GM19043 (cell line): Measurements from ENCODE around the gene ST8SIA2.
"Not testable (repeated sequence)": the region's sequence is repeated elsewhere in the genome, so short reads cannot be mapped to it uniquely, and the experiment has no call there.

Experiments used
- ATAC-seq: cut with Tn5 transposase; IDR thresholded peaks from one replicate; pipeline ENCODE4 v1.9.1; 2021; ENCODE audit warnings: low read depth; ENCODE audit not compliant: unreplicated experiment

ST8SIA2 gene

DNA sequence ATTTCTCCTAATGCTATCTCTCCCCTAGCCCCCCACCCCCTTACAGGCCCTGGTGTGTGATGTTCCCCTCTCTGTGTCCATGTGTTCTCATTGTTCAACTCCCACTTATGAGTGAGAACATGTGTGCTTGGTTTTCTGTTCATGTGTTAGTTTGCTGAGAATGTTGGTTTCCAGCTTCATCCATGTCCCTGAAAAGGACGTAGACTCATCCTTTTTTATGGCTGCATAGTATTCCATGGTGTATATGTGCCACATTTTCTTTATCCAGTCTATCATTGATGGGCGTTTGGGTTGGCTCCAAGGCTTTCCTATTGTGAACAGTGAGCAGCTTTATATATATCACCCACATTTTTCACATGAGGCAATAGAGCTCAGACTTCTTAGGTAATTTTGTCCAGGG lies 86.0 kb downstream of the ST8SIA2 start:
- ATAC-seq, result not testable (repeated sequence)

DNA sequence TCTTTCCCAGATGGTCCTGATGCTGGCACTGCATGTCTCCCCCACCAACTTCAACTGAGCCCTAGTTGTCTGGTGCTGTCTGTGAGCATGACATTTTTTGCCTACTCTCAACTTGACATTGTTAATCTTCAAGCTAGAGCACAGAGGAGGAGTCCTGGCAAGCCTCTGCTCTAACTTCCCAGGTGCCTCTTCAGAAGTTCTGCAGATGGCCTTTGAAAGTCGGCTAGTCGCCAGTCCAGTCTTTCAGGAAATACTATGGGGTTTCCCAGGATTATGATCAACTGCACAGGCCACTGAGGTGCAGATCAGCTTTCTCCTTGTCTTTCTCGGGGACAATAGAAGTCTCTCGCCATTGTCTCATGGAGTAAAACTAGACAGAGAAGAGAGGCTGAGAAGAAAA lies 86.7 kb downstream of the ST8SIA2 start:
- no peak for ATAC-seq

DNA sequence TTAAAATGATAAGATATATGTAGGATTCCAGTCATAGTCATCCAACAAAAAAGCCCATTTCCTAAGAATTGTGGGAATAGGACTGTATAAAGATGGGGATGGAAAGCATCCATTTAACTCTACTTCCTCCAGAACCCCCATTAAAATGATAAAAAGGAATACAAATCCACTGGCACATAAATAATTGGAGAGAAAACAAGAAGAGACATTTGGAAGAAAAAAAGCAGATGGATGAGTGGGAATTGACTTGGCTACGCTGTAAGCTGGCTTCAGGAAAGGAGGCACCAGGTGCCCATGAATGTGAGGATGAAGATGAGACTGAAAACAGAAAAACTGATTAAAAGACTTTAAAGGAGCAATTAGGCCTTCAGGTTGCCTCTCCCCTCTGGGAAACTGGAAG lies 91.8 kb downstream of the ST8SIA2 start:
- ATAC-seq, result no peak

- no peak for ATAC-seq
Measured at GRCh38 chr15:92492551-92493115, 99.0 kb downstream of the ST8SIA2 start.

DNA sequence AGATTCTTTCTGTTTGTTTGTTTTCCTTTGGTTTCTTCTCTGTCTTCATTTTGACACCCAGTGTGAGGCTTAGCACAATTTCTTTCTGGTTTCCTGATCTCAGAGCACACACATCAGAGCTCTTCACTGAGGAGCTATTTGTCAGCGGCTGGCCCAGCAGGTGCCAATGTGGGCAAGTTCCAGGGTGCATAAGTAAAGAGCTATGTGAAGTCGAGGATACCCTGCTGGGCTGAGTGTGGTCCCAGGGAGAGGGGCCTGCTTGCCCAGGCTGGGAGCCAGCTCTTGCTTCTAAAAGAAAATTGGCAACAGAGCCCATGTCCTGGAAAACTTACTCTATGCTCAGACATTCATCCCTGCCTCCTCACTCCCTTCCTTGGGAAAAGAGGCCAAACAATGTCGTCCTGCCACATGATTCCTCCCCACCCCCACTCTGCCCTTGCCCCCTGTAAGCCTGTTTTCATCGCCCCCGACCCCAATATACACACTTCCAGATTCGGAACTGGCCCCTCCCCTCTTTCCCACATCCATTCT lies 101.2 kb downstream of the ST8SIA2 start:
- ATAC-seq, result no peak

GRCh38 chr15:92495446-92495845 lies 101.8 kb downstream of the ST8SIA2 start:
- no peak for ATAC-seq

DNA sequence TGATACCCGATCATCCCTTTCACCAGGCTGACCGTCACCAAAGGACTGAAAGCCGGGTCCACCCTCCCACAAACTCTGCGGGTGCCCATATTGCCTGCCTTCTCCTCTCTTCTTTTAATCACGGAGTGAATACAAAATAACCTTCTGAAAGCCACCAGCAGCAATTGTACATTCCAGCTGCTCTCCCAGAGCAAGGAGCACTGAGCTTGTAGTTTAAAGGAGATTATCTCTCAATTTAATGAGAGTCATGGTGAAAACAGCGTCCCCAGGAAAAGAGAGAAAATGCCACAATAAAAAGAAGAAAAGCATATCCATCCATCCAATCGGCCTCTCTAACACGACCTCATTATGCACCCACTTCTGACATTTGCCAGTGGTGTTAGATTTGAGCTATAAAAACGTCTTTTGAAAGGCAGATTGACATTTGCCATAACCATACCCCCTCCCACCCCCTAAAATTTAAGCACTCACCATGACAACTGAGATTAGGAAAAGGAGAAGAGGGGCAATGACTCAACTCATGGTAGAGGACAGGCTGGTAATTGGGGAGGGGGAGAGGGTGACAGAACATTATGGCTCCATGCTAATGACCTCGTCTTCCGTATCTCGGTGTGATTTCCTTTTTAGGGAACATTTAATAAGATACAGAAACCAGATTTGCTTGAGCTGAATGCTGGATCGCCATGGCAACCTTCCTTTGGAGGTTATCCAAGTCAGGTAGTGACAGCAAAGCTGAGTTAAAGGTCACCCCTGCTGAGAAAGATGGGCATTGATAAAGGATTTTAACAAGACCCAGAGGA lies 106.2 kb downstream of the ST8SIA2 start:
- no peak for ATAC-seq

GRCh38 chr15:92502336-92502735 lies 108.7 kb downstream of the ST8SIA2 start:
- ATAC-seq, result no peak

DNA sequence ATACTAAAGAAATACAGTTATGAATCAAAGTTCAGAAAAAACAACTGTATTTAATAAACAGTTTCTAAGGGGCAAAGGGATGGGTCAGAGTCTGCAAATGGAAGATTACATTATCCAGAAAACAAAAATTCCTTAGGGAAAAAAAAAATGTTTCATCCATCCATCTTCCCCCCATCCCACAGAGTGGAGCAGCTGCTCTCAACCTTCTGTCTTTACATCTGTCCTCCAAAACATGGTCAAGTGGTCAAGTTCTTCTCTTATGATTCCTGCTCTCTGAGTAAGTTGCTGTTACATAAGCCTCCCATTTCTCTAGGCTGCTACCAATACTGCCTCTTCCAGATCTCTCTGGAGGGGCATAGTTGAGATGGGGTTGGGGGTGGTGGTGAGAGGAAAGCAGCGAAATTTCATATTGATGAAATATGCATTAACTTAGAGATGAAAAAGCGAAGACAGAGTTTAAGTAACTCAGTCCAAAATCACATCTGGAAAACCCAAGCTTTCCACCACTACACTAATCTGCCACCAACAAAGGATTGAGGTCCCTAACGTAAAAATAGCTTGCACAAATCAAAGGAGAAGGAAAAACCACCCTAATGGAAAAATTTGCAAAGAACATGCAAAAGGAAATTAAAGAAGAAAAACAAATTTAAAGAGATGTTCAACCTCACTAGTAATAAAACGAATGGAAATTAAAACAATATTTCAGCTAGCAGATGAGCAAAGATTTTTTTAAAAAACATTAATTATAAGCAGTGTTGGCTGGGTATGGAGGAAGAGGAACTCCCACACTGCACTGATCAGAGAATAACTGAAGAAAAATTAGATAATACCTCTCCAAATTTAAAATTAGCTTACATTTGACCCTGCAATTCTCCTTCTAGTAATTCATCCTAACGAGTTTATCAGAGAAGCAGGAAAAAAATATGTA lies 109.5 kb downstream of the ST8SIA2 start:
- ATAC-seq, result no peak

- ATAC-seq, result no peak
Measured at GRCh38 chr15:92503889-92504288, 110.2 kb downstream of the ST8SIA2 start.

GRCh38 chr15:92505611-92506010 lies 111.9 kb downstream of the ST8SIA2 start:
- ATAC-seq, result no peak

GRCh38 chr15:92506506-92506905 lies 112.8 kb downstream of the ST8SIA2 start:
- no peak for ATAC-seq

GRCh38 chr15:92510163-92510882 lies 116.6 kb downstream of the ST8SIA2 start:
- no peak for ATAC-seq
